SK-MEL-5 (cell line): Measurements from ENCODE around the gene GATB. TPM values are rescaled to one million over a fixed set of nuclear protein-coding genes. Genes with fewer than 3 reads are reported as not detected.

Experiments
- DNase-seq: peaks from one replicate; pipeline ENCODE4 v3.0.0-alpha.2; 2016; ENCODE audit warnings: low read depth, low spot score
- in situ Hi-C: cut with HindIII; loops from 2 replicates; pipeline ENCODE4 v1.10.0; 2016; ENCODE audit warnings: low sequenced_read_pairs, high pct_unique_total_duplicates, low pct_unique_long_range_greater_than_20kb
- total RNA-seq: library from RNA; depleted of rRNA; stranded (reverse); fragments of >200 nt; shearing (Covaris generic); gene quantifications from 2 replicates; pipeline ENCODE4 v1.2.3, GENCODE V29; 2014

The GATB gene
- total RNA-seq, 1 experiment from 2014 or later, result 33.9 TPM

- DNase-seq, result no peak
- in situ Hi-C loops, result no loop called here
Measured at GRCh38 chr4:151718984-151719955, 41.5 kb downstream of the GATB start.

- in situ Hi-C loops, result no loop called here
- DNase-seq, result no peak
Measured at GRCh38 chr4:151717909-151718628, 42.7 kb downstream of the GATB start.

DNA sequence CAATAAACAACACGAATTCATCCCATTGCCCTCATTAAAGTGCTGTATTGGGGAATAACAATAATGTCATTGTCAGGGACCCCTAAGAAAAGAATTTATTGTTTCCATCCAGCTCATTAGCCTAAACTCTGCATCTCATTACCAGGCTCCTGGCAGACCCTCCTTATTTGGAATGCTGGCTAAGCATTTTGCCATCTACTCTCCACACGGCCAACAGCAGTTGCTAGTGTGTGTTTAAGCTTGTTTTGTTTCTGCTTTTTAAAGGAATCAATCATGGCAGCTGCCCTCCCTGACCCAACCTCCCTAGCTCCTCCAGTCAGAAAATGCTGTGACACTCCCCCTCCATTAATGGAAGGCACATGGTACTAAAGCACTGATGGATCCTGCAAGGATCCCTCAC lies 43.5 kb downstream of the GATB start:
- in situ Hi-C loops, result no loop called here
- no peak for DNase-seq

DNA sequence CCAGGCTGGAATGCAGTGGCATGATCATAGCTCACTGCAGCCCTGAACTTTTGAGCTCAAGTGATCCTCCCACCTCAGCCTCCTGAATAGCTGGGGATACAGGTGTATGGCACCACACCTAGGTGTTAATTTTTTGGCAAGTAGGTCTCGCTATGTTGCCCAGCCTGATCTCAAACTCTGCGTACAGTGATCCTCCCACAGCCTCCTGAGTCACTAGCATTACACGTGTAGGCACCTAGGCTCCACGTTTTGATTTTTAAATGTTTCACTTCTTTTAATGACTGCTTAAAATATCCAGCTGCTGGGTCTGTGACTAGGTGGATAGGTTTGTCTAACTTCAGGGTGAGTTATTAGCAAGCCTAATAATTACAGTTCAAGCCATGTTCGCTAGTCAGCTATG lies 44.5 kb downstream of the GATB start:
- no peak for DNase-seq
- in situ Hi-C loops, result no loop called here

DNA sequence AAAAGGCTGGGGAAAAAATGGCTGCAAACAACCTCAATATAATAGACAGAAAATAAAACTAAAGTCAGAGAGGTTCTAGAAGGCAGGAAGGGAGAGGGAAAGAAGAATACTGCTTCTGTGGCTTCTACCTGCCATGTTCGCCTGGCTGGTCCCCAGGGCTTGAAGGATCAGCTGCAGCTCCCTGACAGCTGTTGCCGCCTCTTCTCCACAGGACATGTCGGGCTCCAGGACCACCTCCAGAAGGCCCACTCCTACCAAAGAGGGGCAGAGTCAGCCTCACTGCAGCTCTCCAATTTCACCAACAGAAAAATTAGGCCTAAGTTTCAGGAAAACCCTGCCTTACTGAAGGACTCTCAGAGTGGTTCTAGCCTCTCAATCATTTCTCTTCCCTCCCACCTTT lies 44.9 kb downstream of the GATB start:
- in situ Hi-C loops, result no loop called here

GRCh38 chr4:151712777-151713176 lies 48.0 kb downstream of the GATB start:
- no peak for DNase-seq
- in situ Hi-C loops, result no loop called here

More for the DNA sequence above, 44.9 kb downstream of the GATB start:
- DNase-seq, result no peak

DNA sequence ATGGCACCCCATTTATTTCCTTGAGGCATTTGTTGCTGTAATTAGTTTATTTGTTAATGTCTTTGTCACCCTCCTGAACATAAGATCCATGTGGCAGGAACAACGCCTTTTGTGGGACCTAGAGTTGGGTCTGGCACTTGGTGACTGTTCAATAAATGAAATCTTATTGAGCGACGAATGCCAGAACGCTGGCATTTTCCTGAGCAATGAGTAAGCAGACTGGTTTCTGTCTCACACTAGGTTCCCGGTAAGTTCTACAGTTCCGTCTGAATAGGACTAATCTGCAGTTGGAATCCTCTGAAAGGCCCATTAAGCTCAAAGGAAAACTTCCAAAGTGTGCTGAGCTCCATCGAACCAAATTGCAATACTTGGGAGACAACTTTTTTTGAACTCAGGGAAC lies 49.2 kb downstream of the GATB start:
- DNase-seq, result no peak
- in situ Hi-C loops, result no loop called here

DNA sequence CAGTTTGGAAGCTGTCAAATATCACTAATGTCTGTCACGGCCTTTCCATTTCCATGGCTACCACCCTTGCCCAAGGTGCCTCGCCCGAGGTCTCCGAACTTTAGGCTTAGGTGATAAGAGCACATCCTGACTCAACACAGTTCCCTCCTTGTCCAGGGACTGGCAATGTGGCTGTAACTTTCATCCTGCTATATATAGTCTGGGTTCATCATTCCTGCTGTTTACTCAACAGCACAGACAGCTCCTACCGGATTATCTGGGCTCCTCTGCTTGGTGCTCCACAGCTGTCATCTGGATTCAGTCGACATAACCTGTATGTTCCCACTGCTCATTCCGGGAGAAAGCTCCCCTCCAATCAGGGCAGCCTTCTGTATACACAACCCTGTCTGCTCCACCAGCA lies 51.2 kb downstream of the GATB start:
- no peak for DNase-seq
- in situ Hi-C loops, result no loop called here

- DNase-seq, result no peak
- in situ Hi-C loops, result no loop called here
Measured at GRCh38 chr4:151709071-151709470, 51.7 kb downstream of the GATB start.

DNA sequence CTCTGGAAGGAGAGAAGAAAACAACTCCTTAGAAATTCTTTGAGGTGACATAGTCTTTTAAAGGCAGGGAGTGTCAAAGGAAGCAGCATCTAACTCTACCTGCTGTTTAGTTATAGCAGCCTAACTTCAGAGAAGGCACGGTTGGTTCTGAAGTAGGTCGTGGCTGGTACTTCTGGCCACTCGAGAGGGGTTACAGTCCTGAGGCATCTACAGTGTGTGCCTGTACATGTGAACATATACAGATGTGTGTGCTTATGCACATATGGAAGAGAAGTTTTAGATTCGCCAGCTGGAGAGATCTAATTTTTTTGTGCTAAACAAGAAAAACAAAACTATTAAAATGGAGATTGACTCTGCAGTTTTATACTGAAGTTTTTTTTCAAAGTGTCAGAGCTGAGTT lies 52.7 kb downstream of the GATB start:
- no peak for DNase-seq
- in situ Hi-C loops, result no loop called here

GRCh38 chr4:151703401-151703800 lies 57.4 kb downstream of the GATB start:
- in situ Hi-C loops, result no loop called here
- DNase-seq, result no peak

DNA sequence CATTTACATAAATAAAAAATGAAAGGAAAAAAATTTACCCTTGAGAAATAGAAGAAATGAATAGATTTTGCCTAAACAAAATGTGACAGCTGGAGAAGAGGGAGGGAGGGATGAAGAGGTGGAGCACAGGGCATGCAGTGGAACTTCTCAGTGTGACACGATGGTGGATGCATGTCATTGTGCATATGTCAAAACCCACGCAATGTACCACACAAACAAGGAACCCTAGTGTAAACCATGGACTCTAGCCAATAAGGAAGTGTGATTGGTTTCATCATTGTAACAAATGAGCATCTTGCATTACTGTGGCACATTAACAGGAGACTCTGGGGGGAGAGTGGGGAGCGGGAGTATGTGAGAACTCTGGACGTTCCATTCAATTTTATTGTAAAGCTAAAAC lies 58.6 kb downstream of the GATB start:
- DNase-seq, result no peak

DNA sequence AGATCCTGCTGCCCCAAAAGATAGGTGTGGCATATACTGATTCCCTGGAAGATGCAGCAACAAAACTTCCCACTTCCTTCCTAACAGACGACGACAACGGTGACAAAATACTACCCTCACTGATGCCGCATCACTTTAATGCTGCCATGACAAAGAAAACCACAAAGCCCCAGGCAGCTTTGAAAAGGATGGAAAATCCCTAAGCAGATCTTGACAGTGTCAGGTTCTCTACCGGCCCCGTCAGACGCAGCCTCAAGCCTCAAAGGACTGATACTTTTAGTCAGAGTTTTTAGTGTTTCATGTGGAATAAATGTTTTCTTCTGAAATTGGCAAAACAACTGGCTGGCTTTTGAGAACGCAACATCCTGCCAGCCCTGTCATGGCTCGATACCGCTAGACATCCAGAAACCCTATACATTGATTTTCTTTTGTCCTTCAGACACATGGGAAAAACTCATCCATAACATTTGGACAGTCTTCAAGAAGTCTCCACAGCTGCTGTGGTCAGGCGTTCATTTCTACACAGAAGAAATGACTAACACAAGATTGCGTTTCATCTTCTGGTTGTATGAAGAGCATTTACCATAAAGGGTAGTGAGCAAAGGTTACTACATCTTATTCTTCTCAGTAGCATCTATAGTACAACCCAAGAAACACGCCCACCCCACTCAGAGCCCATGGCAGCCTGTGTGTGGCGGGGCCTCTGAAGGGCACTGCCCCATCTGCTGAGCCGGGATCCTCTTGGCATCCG lies 60.1 kb downstream of the GATB start:
- in situ Hi-C loops, result no loop called here
- DNase-seq, result no peak

More for the DNA sequence above, 58.6 kb downstream of the GATB start:
- in situ Hi-C loops, result no loop called here

DNA sequence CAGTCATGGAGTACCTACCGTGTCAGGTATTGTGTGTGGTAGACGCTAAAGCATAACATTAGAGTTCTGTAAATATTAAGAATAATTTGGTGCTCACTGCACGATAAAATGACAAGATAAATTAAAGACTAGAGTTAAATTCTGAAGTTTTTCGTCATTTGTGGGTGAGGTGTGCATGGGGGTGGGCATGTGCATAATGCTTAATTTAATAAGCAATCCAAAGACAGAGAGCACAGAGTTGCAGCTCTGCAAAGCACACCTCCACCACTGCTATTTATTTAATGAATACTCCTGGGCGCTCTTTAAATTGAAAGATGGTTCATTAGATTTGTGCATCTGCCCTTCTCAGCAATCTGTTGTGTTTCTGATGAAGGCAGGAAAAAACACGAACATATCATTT lies 62.6 kb downstream of the GATB start:
- in situ Hi-C loops, result no loop called here
- no peak for DNase-seq

GRCh38 chr4:151694961-151695720 lies 65.7 kb downstream of the GATB start:
- DNase-seq, result no peak
- in situ Hi-C loops, result no loop called here

GRCh38 chr4:151692821-151693673 lies 67.8 kb downstream of the GATB start:
- DNase-seq, result no peak
- in situ Hi-C loops, result no loop called here

GRCh38 chr4:151692443-151692782 lies 68.4 kb downstream of the GATB start:
- no peak for DNase-seq
- in situ Hi-C loops, result no loop called here
